HG02981 (cell line): Measurements from ENCODE around the gene MOV10L1.
"Not testable (repeated sequence)": the region's sequence is repeated elsewhere in the genome, so short reads cannot be mapped to it uniquely, and the experiment has no call there.

Experiments
- ATAC-seq: cut with Tn5 transposase; IDR thresholded peaks from one replicate; pipeline ENCODE4 v1.9.1; 2021; ENCODE audit warnings: mild to moderate bottlenecking, moderate library complexity; ENCODE audit not compliant: unreplicated experiment

Gene MOV10L1

DNA sequence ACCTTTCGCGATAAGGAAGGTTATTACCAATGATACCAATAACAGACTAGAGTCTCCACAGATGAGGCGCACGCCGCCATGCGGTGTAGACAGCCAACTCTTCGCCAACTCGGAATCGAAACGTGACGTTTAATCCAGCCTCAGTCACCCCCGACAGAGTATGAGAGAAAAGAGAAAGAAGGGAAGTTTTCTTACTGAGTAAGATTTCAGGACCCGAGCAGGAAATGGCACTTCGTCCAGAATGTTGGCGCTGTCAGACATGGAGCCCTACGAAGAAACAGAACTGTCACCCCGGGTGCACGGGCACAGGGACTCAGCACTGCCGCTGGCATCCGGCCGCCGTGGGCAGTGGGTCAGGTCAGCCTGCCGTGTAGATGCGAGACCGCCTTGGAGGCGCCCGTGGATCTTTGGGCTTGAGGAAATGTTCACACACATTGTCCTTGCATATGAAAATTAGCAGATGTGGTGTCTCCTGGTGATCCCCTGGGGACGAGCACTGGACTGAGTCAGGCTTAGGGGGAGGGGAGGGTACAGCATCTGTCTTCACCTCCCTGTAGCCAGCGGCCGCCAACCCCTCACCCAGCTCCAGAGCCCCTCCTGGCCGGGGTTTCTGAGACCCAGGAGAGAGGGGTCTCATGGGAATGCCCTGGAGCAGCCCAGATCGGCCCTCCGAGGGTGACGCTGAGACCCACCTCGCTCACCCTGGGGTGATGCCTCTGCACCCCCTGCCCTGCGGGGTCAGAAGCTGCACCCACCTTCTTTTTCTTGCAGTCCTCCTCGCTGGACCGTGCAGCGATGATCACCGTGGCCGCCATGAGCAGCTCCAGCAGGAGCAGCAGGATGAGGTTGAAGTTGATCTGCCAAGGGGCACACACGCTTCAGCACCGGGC lies 12.9 kb upstream of the MOV10L1 start:
- ATAC-seq: no peak

DNA sequence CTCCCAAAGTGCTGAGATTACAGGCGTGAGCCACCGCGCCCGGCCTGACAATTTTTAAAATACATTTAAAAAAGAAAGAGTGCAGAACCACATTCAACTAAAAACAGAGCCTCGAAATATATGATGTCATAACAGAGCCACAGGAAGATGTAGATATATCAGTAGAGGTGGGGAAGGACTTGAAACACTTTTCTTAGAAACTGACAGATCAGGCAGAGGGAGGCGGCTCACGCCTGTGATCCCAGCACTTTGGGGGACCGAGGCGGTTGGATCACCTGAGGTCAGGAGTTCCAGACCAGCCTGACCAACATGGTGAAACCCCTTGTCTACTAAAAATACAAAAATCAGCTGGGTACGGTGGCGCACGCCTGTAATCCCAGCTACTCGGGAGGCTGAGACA lies 11.6 kb upstream of the MOV10L1 start:
- ATAC-seq: no peak

DNA sequence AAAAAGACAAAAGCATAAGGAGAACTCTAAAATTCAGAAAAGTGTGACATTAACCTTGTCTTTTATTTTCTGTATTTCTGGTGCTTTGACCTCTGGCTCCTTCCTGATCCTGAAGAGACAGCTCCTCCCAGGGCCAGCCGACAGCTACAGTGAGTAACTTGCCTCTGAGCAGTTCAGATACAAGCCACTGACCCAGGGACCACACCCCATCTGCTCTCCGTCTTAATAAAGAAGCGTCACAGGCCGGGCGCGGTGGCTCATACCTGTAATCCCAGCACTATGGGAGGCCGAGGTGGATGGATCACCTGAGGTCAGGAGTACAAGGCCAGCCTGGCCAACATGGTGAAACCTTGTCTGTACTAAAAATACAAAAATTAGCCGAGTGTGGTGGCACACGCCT lies 11.0 kb upstream of the MOV10L1 start:
- no peak for ATAC-seq

- ATAC-seq: no peak
Measured at GRCh38 chr22:50080077-50080465, 9.7 kb upstream of the MOV10L1 start.

DNA sequence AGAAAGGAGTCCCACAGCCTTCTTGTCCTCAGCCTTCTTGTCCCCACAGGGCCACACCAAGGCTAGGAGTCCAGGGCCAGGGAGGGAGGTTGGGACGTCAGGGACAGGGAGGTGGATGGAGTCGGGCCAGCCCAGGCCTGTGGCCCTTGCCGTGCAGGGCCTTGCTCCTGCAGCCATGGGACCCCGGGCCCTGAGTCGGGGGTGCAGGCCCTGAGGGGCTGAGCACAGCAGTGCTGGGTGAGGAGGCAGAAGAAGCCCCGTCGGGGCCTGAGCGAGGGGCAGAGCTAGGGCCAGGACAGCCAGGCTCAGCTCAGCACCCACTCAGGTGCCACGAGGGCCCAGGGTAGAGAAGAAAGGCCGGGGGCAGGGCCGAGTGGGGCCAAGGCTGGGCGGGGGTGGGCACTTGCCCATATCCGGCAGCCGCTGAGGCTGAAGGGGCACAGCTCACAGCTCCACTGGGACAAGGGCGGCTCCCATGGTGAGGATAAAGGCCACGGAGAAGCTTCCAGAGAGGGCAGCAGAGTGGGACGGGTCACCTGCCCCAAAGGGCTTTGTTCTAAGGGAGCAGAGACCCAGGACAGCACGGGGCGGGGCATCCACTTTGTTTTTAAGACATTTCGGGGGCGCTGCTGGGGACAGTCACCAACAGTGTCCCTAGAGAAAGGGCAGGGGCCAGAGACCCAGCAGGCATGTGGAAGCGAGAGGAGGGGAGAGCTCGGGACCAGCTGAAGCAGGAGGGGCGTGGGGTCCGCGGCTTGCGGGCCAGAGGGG lies 8.2 kb upstream of the MOV10L1 start:
- no peak for ATAC-seq

DNA sequence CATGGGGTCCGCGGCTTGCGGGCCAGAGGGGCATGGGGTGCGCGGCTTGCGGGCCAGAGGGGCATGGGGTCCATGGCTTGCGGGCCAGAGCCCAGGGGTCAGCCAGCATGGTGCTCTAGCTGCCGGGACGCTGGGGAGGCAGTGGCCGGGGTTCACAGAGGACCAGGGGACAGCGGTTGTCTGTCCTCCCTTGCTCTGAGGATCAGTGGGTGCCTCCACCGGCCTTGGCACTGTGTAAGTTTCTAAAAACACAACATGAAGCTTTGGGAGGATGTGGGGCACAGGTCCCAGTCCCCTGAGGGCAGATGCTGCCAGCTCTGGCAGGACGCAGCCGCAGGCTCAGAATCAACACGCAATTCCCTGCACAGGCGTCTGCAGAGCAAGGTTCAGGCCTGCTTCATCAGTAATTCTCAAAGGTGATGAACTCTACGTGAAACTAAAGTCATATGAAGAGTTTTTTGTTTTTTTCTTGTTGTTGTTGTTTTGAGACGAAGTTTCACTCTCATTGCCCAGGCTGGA lies 7.5 kb upstream of the MOV10L1 start:
- no peak for ATAC-seq

DNA sequence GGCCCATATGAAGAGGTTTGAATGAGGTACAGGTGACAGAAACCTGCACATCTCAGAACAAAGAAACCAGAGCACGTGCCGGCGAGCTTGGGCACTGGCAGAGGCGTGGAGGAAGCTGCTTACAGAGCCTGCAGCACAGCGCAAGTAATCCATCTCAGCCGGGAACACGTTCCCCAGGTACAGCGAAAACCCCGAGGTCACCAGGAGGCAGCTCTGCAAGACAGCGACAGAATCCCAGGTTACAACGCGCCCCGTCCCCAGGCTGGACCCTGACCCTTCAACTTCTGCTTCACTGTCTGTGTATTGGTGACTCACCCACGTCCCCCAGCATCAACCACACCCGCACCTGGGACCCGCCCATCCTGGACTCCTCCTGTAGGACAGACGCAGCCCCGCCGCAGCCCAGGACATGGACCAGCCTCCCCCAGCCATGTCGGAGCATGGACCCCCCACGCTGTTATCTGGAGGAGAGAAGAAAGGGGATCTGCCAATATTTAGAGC lies 6.8 kb upstream of the MOV10L1 start:
- ATAC-seq: no peak

- no peak for ATAC-seq
Measured at GRCh38 chr22:50083462-50084079, 6.2 kb upstream of the MOV10L1 start.

DNA sequence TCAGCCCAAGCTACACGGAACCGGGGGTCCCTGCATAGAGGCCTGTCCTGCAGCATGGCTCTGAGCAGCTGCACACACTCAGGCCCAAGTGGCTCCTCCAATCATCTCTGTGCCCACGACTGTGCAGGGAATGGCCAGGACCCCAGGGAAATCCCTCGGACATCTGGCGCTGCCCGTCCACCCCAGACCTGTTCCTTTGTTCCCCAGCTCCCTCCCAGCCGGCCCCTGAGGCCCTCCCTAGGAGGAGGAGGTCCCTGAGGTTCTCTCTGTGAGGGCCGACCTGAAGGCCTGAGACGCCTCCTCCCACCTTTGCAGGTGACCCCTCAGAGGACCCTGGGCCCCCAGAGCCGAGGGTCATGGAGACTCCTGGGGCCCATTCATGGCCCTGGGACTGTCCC lies 5.7 kb upstream of the MOV10L1 start:
- ATAC-seq: no peak

- no peak for ATAC-seq
Measured at GRCh38 chr22:50084614-50085021, 5.2 kb upstream of the MOV10L1 start.

DNA sequence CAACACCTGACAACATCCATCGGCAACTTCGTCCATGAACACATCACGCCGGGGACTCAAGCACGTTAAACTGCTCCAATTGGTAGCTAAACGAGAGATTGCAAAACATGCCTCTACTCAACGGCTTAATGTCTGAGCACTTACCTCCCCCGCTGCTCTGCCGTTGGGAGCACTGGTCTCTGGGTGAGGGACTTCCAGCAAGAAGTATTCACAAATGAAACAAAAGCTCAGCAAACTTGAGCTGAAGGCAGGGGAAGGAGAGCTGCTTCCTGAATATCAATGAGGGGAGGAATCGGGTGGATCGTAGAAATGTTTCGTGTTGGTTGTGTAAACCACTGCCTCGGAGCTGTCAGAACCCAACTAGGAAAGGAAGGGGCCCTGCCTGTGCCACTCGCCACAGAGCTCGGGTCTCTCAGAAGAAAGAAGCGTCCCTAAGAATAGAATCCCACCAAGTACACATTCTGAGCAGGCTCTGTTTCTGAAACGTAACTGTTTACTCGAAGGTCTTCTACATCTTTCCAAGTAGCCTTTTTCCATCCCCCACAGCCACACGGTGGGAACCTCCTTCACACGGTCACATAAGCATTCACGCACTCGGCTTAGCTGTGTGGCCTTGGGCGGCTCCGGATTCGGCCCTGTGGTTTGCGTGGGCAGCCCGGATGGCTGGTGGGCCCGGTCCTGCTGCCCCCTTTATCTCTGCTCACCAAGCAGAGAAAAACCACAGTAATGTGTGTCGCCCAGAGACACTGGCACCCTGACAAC lies 4.4 kb upstream of the MOV10L1 start, which contains the start of gene MLC1:
Gene MLC1, minus strand, starts transcription at position 216 of the 762 bp plus-strand sequence. CDS start 524 bp downstream, outside the sequence.
- ATAC-seq: no peak

- ATAC-seq: no peak
Measured at GRCh38 chr22:50086526-50086925, 3.3 kb upstream of the MOV10L1 start.

DNA sequence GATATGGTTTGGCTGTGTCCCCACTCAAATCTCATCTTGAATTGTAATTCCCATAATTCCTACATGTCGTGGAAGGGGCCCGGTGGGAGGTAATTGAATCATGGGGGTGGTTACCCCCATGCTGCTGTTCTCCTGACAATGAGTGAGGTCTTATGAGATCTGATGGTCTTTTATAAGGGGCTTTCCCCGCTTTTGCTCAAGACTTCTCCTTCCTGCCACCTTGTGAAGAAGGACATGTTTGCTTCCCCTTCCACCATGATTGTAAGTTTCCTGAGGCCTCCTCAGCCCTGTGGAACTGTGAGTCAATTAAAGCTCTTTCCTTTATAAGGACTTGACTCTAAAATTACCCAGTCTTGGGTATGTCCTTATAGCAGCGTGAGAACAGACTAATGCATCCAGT lies 2.8 kb upstream of the MOV10L1 start:
- ATAC-seq: not testable (repeated sequence)

DNA sequence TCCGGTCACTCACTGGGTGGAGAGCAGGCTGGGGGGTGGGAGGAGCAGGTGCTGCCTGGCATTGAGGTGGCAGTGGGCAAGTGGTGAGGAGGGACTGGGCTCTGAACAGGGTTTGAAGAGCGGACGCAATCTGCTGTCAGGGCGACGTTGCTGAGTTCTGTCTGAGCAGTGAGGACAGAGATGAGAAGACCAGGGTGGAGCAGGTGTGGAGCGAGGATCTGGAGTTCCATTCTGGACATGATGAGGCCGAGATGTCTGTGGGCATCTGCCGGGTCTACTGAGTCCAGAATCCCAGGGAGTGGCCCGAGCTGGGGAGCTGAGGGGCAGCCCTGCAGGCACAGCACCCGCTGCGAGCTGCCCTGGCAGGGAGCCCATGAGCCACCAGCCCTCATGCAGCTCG lies 2.2 kb upstream of the MOV10L1 start:
- ATAC-seq: no peak

- no peak for ATAC-seq
Measured at GRCh38 chr22:50088096-50088495, 1.7 kb upstream of the MOV10L1 start.

GRCh38 chr22:50089231-50089630 lies 575 bp upstream of the MOV10L1 start:
- no peak for ATAC-seq

- ATAC-seq: no peak
Measured at GRCh38 chr22:50090412-50090714, 557 bp downstream of the MOV10L1 start.

- ATAC-seq: no peak
Measured at GRCh38 chr22:50091092-50091768, 1.4 kb downstream of the MOV10L1 start.

DNA sequence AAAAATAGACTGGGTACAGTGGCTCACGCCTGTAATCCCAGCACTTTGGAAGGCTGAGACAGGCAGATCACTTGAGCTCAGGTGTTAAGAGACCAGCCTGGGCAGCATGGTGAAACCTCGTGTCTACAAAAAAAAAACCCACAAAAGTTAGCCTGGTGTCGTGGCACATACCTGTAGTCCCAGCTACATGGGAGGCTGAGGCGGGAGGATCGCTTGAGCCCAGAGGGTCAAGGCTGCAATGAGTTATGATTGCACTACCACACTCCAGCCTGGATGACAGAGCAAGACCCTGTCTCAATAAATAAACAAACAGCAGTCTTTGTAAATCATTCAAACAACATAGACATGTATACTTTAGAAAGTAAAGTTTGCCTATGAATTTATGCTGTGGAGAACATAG lies 2.5 kb downstream of the MOV10L1 start:
- ATAC-seq: no peak

DNA sequence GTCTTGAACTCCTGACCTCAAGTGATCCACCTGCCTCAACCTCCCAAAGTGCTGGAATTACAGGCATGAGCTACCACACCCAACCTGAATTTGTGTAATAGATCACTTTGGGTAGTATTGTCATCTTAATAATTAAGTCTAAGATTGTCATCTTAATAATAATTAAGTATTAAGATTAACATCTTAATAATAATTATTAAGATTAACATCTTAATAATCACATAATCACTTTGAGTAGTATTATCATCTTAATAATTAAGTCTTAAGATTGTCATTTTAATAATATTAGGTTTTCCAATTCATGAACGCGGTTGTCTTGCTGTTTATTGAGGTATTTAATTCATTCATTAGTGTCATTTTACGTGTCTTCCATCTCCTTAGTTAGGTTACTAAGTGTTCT lies 8.2 kb downstream of the MOV10L1 start:
- no peak for ATAC-seq
